Activated CD4-positive, CD25-positive, alpha-beta regulatory T cell treated with anti-CD3 and anti-CD28 coated beads, Interleukin-2, amount 50 U/mL, for 24 hours (primary cell): Measurements from ENCODE around the gene PRSS37.
A peak's percentile ranks its signal among the peaks of the same experiment; 100 is the strongest.
"Not testable (repeated sequence)": the region's sequence is repeated elsewhere in the genome, so short reads cannot be mapped to it uniquely, and the experiment has no call there.

Experiments used
- ATAC-seq, 2 donors: fragments of 150-1000 bp; cut with Tn5 transposase; one replicate each; pipeline ENCODE4 v1.10.0; 2021; ENCODE audit warnings: mild to moderate bottlenecking in 1 of 2, moderate library complexity in 1 of 2

The PRSS37 gene, protein sequence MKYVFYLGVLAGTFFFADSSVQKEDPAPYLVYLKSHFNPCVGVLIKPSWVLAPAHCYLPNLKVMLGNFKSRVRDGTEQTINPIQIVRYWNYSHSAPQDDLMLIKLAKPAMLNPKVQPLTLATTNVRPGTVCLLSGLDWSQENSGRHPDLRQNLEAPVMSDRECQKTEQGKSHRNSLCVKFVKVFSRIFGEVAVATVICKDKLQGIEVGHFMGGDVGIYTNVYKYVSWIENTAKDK

DNA sequence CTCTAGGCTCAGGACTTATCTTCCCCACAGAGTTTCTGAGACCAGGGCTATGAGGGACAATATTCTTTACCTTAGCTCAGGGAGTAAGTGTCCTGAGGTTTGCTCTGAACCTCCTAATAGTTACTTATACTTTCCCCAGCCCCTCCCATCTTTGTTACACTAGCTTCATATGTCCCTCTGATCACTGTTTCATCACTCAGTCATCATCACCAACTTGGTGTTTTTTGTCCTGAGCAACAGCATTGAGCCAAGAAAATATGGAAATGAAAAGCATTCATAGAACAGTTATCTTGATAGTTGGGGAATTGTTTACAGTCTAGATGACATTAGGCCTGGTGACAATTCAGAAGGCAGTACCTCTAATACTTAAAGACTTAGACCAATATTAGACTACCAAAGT, at the start of gene PRSS37:
PRSS37 (minus strand) TSS at position 101 of the 400 bp plus-strand sequence. CDS start 436 bp downstream, outside the sequence.
- ATAC-seq = no peak

DNA sequence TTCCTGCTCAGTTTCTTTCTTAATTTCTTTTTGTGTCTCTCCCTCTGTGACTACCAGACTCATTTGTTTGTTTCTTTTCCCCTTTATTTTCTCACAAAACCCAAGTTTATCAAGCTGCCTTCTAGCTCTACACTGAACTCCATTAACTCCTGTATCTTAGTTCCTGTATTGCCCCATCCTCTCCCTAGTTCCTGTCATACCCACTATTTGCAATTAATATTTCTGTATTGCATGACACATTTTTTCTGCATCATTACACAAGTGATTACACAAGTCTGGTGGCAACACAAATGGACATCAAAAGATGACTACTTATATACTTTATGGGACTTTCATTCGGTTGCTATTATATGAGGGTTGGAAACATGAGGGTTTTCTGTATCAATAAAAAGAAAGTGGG, 48.0 kb upstream of the PRSS37 start:
- ATAC-seq = no peak

DNA sequence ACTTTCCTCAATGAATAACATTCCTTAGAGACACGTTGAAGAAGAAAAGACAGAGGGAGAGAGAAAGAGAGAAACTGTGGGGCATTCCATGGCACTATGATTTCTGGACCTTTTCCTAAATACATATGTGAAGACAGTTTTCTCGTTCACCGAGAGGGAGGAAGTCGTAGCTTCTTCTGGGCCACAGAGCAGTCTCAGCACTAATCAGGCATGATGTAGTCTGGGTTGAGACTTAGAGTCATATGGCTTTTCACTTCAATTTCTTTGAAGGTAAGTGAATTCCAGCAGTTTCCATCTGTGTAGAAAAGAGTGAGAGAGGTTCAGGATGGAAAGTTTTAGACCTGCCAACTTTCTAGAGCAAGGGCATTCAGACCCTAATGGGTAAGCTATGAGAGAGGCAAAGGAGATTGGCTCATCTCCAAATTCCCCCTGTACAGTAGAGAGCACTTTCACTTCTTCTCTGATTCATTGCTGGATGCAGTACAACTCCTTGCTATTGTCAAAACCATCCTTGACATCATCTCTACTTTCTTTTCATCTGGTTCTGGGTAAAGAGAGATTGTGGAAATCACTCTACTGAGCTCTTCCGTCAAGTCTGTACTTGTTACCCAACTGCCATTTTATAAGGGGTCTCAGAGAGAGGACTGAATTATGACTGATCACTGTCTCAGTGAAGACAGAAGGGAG, 43.4 kb upstream of the PRSS37 start:
- ATAC-seq = peak; percentile 38 to 41

DNA sequence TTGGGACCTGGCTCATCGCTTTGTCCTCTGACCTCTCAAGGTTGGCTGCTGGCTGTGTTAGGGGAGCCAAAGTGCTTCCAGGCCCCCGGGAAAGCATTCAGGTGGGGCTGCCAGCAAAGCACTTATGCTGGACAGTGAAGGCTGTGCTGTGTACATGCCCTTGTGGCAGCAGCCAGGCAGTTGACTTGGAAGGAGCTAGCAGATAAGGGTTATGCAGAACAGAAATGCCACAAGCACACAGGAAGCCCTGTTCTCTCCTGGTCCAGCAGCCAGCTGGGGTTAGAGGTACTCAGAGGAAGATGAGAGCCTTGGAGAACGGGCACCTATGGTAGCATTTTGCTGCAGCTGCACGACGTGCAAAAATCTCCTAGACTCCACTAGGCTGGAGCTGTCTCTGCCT, 39.7 kb upstream of the PRSS37 start:
- no peak for ATAC-seq

DNA sequence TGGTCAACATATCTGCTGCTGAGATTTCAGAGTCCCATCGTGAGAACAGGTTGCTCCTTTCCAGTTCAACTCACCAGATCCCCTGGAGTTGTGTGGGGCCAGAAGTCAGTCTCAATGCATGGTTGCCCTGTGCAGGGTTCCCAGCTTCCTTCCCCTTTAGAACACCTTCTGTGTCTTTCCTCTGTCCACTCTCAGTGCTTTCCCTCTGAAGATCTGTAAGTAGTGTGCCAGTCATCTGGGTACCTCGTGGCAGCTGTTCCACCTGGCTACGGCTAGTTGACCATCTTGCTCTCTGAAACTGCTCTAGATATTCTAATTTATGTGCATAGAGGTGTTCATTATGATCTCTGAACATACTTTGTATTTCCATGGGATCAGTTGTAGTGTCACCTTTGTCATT, 36.1 kb upstream of the PRSS37 start:
- no peak for ATAC-seq

DNA sequence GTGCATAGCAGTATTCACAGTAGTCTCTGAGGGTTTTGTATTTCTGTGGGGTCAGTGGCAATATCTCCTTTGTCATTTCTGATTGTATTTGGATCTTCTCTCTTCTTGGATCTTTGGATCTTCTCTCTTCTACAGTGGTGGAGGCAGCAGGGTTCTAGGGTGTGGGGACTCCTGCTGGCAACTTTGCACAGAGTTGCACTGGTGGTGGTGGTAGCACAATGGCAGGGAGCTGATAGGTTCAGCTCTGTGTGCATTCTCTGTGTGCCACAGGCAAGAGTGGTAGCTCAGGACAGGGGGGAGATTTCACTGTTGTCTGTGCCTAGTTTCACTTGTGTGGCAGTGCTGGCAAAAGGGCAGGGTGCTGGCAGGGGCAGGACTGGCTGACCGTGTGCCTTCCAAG, 35.1 kb upstream of the PRSS37 start:
- no peak for ATAC-seq

DNA sequence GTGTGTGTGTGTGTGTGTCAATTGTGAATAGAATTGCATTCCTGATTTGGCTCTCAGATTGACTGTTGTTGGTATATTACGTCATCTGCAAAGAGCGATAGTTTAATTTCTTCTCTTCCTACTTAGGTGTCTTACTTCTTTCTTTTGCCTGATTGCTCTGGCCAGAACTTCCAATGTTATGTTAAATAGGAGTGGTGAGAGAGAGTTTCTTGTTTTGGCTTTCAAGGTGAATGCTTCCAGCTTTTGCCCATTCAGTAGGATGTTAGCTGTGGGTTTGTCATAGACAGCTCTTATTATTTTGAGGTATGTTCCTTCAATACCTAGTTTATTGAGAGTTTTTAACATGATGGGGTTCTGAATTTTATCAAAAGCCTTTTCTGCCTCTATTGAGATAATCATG, 34.2 kb upstream of the PRSS37 start:
- ATAC-seq = no peak

DNA sequence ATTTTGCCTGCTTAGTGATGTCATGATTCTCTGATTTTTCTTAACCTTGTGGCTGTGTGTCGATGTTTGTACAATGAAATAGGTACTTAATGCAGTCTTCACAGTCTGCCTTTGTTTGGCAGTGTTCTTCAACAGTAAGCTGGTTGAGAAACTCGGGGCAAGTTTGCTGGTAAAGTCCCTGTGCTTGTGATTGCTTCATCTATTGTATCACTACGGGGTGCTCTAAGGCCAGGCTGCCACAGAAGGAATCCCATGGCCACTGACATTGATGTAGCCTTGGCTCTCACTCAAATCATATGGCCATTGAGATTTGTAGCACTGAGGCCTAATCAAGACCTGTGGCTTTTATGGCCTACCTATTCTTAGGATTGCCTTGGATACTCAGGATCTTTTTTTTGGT, 33.5 kb upstream of the PRSS37 start:
- ATAC-seq = no peak

DNA sequence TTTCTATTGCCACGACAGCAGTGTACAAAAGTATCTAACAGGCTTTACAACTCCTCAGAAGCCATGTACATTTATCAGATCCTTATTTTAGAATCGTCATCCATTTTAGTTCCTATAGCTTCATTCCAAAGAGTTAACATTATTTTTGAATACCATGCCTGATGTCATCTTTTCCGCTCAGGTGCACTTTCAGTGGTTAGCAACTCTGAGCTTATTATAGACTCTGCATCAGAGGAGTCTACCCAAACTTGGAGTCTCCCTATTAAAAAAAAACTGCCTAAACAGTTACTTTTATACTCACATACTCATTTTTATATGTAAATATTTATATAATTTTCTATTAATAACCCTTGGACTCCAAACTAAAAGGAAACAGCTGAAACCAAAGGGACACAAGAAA, 31.6 kb upstream of the PRSS37 start:
- ATAC-seq = no peak

DNA sequence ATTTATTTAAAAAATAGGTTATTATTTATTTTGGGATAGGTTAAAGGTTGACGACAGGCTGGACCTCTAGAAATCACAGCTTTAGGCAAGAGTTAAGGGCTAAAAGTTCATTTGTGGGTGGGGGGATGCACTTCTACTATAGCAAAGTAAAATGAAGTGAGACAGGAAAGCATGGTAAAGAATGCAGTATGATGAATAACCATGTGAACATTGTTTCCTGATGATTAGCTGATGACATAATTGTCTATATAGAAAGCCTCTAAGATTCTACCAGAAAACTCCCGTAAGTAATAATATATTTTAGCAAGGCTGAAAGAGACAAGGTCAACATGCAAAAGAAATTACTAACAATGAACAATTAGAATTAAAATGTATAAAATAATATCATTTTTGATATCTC, 25.7 kb upstream of the PRSS37 start:
- ATAC-seq = no peak

DNA sequence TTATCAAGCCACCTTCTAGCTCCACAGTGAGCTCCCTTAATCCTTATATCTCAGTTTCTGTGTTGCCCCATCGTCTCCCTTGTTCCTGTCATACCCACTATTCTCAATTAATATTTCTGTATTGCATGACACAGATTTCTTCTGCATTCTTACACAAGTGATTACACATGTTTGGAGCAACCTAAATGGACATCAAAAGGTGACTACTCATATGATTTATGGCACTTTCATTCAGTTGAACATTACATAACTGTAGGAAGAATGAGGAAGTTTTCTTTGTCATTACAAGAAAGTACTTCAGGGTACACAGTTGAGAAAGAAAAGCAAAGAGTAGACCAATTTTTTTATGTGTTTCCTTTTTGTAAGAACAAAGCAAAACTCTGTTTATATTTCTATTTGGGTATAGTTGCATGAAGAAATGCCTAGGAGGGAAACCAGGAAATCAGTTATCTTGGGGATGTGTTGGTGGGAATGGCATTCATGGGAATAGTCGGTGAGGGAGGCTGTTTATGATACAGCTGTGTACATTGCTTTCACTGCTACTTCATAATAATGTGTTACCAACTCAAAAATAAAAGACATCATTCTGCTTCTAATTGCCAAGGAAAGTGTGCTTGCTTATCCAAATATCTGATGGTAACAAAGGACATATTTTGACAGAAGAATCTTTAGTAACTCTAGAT, 23.6 kb upstream of the PRSS37 start:
- no peak for ATAC-seq

DNA sequence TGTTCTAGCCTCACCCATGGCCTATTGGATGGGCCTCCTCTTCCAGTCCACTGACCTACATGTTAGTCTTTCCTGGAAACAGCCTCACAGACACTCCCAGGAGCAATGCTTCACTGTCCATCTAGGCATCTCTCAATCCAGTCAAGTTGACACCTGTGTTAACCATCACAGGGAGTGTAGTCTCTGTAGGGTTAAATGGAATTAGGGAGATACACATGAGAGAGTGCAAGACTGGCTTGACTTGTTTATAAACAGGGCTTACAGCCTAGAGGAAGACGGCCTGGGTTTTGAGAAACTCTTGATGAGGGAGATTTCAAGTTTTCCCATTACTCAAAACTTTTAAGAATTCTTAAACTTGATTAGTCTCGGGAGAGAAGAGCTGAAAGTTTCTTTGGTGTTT, 18.9 kb upstream of the PRSS37 start:
- ATAC-seq = no peak

DNA sequence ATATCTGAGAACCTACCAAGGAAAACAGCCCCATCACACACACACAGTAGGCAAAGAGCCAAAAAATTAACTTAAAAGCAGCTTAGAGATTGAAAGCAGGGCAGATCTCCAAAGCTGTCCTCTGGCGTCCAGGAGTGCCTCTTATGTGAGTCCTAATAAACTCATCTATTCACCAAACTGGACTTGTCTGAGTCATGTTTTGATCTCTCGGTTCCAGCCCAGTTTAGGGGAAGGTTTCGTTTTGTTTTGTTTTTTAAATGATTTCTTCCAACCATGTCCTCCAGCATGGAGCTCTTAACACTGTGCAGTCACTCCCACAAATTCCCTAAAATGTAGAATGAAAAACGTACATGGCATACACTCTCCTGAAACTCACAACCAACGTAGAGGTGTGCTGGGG, 6.7 kb upstream of the PRSS37 start:
- no peak for ATAC-seq

DNA sequence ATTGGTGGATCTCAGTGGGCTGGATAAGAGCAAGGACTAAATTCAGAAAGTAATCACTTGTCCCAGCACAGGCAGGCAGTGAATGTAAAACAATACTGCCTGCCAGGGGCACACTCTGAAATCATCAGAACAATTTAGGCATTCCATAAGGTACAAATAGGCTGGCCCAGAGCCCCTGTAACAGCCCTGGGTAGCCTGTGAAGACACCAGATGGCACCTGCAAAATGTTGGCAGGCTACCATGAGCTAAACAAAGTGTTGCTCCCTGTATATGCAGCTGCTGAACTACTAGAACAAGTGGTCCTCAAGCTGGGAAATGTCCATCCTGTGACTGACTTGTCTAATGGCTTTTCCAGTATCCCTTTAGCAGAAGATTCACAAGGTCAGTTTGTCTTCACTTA, 3.0 kb upstream of the PRSS37 start:
- ATAC-seq = no peak

DNA sequence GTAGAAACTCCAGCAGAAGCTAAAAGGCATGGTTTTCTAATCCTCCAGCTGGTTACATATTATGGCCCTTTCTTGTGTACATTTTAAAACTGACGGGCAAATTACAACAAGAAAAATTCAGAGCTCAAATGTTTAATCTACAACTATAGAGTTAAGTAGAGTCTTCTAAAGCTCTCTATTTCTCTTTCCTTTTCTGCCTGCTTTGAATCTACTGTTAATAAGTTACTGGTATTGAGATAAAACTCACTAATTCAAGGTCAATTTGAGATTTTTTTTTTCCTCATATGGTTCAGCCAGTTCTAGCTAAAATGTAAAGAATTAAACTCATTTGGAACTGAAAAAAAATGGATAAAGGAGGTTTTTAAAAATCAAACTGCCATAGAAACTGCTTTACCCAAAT, 1.6 kb upstream of the PRSS37 start:
- ATAC-seq = no peak

DNA sequence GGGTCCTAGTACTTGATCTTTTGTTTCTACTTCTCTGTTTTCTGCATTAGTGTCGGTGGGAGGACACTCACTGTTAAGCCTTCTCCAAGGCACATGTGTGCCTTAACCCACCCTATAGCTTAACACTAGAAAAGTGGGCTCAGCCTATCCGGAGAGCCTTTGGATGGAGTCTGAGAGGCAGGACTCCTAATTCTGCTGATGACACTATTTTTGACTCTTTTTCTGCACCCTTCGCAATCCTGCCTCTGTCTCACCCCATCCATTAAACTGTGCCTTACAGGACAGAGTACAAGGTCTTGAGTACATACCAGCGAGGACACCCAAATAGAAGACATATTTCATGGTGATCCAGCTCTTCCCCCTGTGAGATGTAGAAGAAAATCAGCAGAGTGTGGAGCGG, 577 bp downstream of the PRSS37 start:
- no peak for ATAC-seq

DNA sequence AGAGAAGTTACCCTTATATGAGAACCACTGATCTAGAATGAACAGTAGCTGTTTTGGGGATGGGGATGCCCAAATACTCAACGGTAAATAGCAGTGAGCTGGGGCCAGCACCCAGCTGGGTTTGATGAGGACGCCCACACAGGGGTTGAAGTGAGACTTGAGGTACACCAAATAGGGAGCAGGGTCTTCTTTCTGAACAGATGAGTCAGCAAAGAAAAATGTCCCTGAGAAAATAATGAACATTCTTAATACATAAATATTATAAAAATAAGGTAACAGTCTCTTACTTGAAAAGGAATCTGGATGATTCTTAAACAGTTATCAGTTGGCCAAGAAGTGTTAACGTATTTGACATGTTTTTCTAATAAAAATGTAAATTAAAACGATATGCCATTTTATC, 2.0 kb downstream of the PRSS37 start:
- no peak for ATAC-seq

DNA sequence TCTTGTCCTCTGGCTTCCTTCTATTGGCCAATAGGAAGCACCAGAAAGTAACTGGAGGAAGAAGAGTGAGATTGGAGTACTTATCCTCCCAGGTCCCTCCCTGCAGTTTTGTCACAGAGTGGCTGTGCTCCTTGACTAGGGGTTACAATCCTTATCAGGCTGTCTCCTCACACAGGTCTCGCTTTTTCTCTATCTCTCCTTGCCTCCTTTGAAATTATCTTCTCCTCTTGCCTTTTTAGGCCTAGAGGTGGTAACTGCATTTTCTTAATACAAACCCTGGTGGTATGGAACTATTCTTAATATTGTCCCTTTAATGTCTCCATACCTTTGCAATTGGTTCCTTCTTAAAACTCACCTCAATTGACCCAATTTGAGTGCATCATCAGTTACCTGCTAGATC, 2.7 kb downstream of the PRSS37 start:
- ATAC-seq = no peak

DNA sequence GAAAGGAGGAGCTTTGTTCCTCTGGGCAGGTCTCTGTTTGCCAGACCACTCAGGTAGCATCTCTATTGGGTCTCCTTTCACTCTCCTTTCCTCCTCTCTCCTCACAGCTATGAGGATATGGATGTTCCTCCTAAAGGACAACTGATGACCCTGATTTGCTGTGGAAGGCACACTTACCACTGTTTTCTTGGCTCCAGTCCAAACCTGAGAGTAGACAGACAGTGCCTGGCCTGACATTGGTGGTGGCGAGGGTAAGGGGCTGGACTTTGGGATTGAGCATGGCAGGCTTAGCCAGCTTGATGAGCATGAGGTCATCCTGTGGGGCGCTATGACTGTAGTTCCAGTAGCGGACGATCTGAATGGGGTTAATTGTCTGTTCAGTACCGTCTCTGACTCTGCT, 3.6 kb downstream of the PRSS37 start:
- ATAC-seq = no peak

DNA sequence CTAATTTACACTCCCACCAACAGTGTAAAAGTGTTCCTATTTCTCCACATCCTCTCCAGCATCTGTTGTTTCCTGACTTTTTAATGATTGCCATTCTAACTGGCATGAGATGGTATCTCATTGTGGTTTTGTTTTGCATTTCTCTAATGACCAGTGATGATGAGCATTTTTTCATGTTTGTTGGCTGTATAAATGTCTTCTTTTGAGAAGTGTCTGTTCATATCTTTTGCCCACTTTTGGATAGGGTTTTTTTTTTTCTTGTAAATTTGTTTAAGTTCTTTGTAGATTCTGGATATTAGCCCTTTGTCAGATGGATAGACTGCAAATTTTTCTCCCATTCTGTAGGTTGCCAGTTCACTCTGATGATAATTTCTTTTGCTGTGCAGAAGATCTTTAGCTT, 18.9 kb downstream of the PRSS37 start:
- not testable (repeated sequence) for ATAC-seq

DNA sequence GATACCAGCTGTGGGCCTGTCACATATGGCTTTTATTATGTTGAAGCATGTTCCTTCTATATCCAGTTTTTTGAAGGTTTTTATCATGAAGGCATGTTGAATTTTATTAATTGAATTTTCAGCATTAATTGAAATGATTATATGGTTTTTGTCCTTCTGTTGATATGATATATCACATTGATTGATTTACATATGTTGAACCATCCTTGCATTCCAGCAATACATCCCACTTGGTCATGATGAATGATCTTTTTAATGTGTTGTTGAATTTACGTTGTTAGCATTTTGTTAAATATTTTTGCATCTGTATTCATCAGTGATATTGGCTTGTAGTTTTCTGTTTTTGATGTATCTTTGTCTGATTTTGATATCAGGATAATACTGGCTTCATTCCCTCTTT, 21.2 kb downstream of the PRSS37 start:
- no peak for ATAC-seq

DNA sequence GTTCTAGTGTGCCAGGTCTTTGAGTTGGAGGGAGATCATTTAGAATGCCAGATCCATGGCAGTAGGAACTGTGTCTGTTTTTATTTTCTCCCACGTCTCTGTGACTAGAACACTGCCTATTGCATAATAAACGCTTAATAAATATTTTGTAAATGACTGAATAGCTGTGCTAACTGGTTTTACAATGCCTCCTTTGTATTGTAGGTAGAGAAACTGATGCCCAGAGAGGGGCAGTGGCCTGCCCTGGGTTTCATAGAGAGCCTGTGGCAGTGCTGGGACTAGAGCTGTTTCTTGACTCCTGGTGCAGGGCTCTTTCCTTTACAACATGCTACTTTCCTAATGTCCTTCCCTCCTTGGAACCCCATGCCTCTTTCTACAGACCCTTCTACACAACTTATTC, 48.8 kb downstream of the PRSS37 start:
- no peak for ATAC-seq

DNA sequence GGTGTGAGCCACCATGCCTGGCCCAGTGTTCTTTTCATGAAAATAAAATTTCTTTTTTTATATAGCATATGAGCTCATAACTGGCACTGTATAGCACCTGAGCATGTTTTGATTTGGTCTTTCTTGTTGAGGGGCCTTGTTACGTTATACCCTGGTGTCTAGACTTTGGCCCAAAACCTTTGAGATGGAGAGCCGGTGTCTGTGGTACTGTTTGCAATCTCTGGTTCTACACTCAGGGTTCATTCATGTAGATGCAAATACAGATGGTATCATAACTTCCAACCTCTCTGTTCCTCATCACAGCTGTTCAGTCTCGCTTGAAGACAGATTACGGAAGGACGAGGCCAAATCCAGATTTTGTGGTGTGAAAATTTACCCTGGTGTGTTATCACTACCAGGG, 51.4 kb downstream of the PRSS37 start, which contains the start of gene TAS2R5:
TAS2R5 (plus strand) TSS at position 301 of the 400 bp plus-strand sequence. CDS start 145 bp downstream, outside the sequence.
- no peak for ATAC-seq

DNA sequence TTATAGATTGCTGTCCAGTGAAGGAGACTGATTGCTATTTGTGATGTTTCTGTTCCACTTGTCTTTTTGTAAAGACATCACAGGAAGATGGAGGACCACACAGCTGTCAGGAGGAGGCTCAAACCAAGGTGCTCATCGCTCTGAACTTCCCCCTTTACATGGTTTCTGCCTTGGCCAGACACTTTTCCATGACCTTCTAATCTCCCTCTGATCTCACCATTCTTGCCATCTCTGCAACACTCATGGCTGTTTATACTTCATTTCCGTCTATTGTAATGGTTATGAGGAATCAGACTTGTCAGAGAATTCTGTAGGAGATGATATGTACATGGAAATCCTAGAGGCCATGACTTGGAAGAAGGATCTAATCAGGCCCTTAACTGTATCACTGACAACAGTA, 53.0 kb downstream of the PRSS37 start:
- no peak for ATAC-seq
